ENCODE measurements around the gene EVPLL. TPM values are rescaled to one million over a fixed set of nuclear protein-coding genes. Genes with fewer than 3 reads are reported as not detected.
"Not testable (repeated sequence)": the region's sequence is repeated elsewhere in the genome, so short reads cannot be mapped to it uniquely, and the experiment has no call there.

EVPLL gene
- total RNA-seq, 3 donors from 2014 or later (not counting 1 experiment from before 2014, with no cell fraction given), result 0.28 TPM; not detected in 2

- H3K27ac Mint-ChIP-seq; ATAC-seq; H3K27me3 ChIP-seq (ENCODE audit: control insufficient read depth, insufficient read depth, low read length); H3K36me3 Mint-ChIP-seq; H3K4me3 Mint-ChIP-seq; H3K9me3 Mint-ChIP-seq; H3K4me1 ChIP-seq (ENCODE audit: control insufficient read depth, insufficient read depth, low read length); DNase-seq; H3K27ac ChIP-seq (ENCODE audit: low read length); intact Hi-C loops (cut with micrococcal nuclease); H3K4me3 ChIP-seq (ENCODE audit: low read length); H3K4me1 Mint-ChIP-seq; H3K27me3 Mint-ChIP-seq (ENCODE audit: low read depth in 2 of 2); H3K9me3 ChIP-seq (ENCODE audit: control insufficient read depth, insufficient read depth, low read length); H3K36me3 ChIP-seq (ENCODE audit: control insufficient read depth, insufficient read depth, low read length): not testable (repeated sequence)
- WGBS (ENCODE audit: insufficient coverage), result 73% methylated on average over 3 of the region's 6 CpGs
These were observed 44.9 kb downstream of the EVPLL start for GRCh38 chr17:18422464-18422863.

GRCh38 chr17:18423015-18423414 is 45.4 kb downstream of the EVPLL start:
- H3K9me3 ChIP-seq (ENCODE audit: control insufficient read depth, insufficient read depth, low read length); ATAC-seq; H3K27ac ChIP-seq (ENCODE audit: low read length); H3K4me3 ChIP-seq (ENCODE audit: low read length); H3K27me3 Mint-ChIP-seq (ENCODE audit: low read depth in 2 of 2); H3K4me3 Mint-ChIP-seq; DNase-seq; H3K27ac Mint-ChIP-seq; H3K4me1 ChIP-seq (ENCODE audit: control insufficient read depth, insufficient read depth, low read length); H3K4me1 Mint-ChIP-seq; H3K36me3 ChIP-seq (ENCODE audit: control insufficient read depth, insufficient read depth, low read length); H3K9me3 Mint-ChIP-seq; H3K27me3 ChIP-seq (ENCODE audit: control insufficient read depth, insufficient read depth, low read length); H3K36me3 Mint-ChIP-seq; intact Hi-C loops (cut with micrococcal nuclease): not testable (repeated sequence)
- no CpG with 5 or more reads among the region's 7 CpGs for WGBS (ENCODE audit: insufficient coverage)

GRCh38 chr17:18425593-18425992 is 48.0 kb downstream of the EVPLL start:
- H3K27me3 ChIP-seq (ENCODE audit: control insufficient read depth, insufficient read depth, low read length); H3K9me3 ChIP-seq (ENCODE audit: control insufficient read depth, insufficient read depth, low read length); H3K4me1 ChIP-seq (ENCODE audit: control insufficient read depth, insufficient read depth, low read length); H3K9me3 Mint-ChIP-seq; H3K27ac Mint-ChIP-seq; H3K36me3 Mint-ChIP-seq; ATAC-seq; H3K4me3 Mint-ChIP-seq; H3K27ac ChIP-seq (ENCODE audit: low read length); H3K4me1 Mint-ChIP-seq; DNase-seq; intact Hi-C loops (cut with micrococcal nuclease); H3K27me3 Mint-ChIP-seq (ENCODE audit: low read depth in 2 of 2); H3K4me3 ChIP-seq (ENCODE audit: low read length); H3K36me3 ChIP-seq (ENCODE audit: control insufficient read depth, insufficient read depth, low read length): not testable (repeated sequence)
- WGBS (ENCODE audit: insufficient coverage), result no CpG with 5 or more reads among the region's 6 CpGs

GRCh38 chr17:18426639-18427038 is 49.1 kb downstream of the EVPLL start:
- H3K27me3 ChIP-seq (ENCODE audit: control insufficient read depth, insufficient read depth, low read length); H3K27ac ChIP-seq (ENCODE audit: low read length); H3K27me3 Mint-ChIP-seq (ENCODE audit: low read depth in 2 of 2); H3K4me3 ChIP-seq (ENCODE audit: low read length); intact Hi-C loops (cut with micrococcal nuclease); H3K27ac Mint-ChIP-seq; H3K9me3 Mint-ChIP-seq; H3K36me3 Mint-ChIP-seq; H3K4me1 ChIP-seq (ENCODE audit: control insufficient read depth, insufficient read depth, low read length); H3K4me3 Mint-ChIP-seq; H3K36me3 ChIP-seq (ENCODE audit: control insufficient read depth, insufficient read depth, low read length); ATAC-seq; DNase-seq; H3K4me1 Mint-ChIP-seq; H3K9me3 ChIP-seq (ENCODE audit: control insufficient read depth, insufficient read depth, low read length): not testable (repeated sequence)
- WGBS (ENCODE audit: insufficient coverage), result no CpG with 5 or more reads among the region's 16 CpGs

GRCh38 chr17:18432206-18432605 is 54.6 kb downstream of the EVPLL start:
- H3K27me3 Mint-ChIP-seq (ENCODE audit: low read depth in 2 of 2); H3K4me3 Mint-ChIP-seq; ATAC-seq; H3K27ac ChIP-seq (ENCODE audit: low read length); DNase-seq; H3K4me1 Mint-ChIP-seq; H3K9me3 ChIP-seq (ENCODE audit: control insufficient read depth, insufficient read depth, low read length); intact Hi-C loops (cut with micrococcal nuclease); H3K4me1 ChIP-seq (ENCODE audit: control insufficient read depth, insufficient read depth, low read length); H3K4me3 ChIP-seq (ENCODE audit: low read length); H3K27ac Mint-ChIP-seq; H3K36me3 Mint-ChIP-seq; H3K36me3 ChIP-seq (ENCODE audit: control insufficient read depth, insufficient read depth, low read length); H3K27me3 ChIP-seq (ENCODE audit: control insufficient read depth, insufficient read depth, low read length); H3K9me3 Mint-ChIP-seq: not testable (repeated sequence)
- no CpG with 5 or more reads among the region's 9 CpGs for WGBS (ENCODE audit: insufficient coverage)

Other genes starting within 250 kb of the EVPLL start
- gene ALKBH5, start 193.9 kb upstream of the EVPLL start, total RNA-seq, result 100 to 1,000 TPM in 1 of 3 donors, 10 to 100 TPM in 2; 95.6 to 114 (median 96.7) TPM
- 10 to 100 TPM; 19.7 to 26.2 (median 25.8) TPM for gene LLGL1, start 152.1 kb upstream of the EVPLL start, total RNA-seq
- gene FLII, start 119.0 kb upstream of the EVPLL start, total RNA-seq, result 100 to 1,000 TPM; 286 to 342 (median 327) TPM
- 10 to 100 TPM; 10.6 to 12.8 (median 11.3) TPM for gene MIEF2, start 117.1 kb upstream of the EVPLL start, total RNA-seq
- gene TOP3A, start 62.8 kb upstream of the EVPLL start, total RNA-seq, result 10 to 100 TPM; 38.1 to 59.7 (median 53.2) TPM
- gene SMCR8, start 62.5 kb upstream of the EVPLL start, total RNA-seq, result 10 to 100 TPM; 33.5 to 48.5 (median 39.2) TPM
- 10 to 100 TPM in 2 of 3 donors, 1 to 10 TPM in 1; 8.8 to 19.2 (median 17.3) TPM for gene SHMT1, start 14.2 kb upstream of the EVPLL start, total RNA-seq
- 100 to 1,000 TPM in 1 of 3 donors, 10 to 100 TPM in 2; 42.1 to 118 (median 56.8) TPM for gene LGALS9C, start 99.0 kb downstream of the EVPLL start, total RNA-seq

Measured in natural killer cell (primary cell).